IMR-90 (cell line): Measurements from ENCODE around the gene BTG2. TPM values are rescaled to one million over a fixed set of nuclear protein-coding genes. Genes with fewer than 3 reads are reported as not detected.

ENCODE experiments used
- microRNA-seq, 2 experiments: library from miRNA; stranded (forward) in 1 of 2; unstranded in 1 of 2; fragments of 10-50 nt in 1 of 2; fragments of <30 nt in 1 of 2; gene quantifications in 1 of 2; microRNA quantifications in 1 of 2; one replicate each; pipeline versions ENCODE3 to v1.1.0; 2013 to 2020; ENCODE audit not compliant: insufficient read depth in 1 of 2, insufficient read length in 1 of 2, unreplicated experiment in 1 of 2
- polyA plus RNA-seq, 3 experiments: library from polyadenylated mRNA; depleted of rRNA; stranded (reverse); fragments of >200 nt; gene quantifications; 2 replicates each; pipeline ENCODE4 v1.2.3, GENCODE V29; 2012; ENCODE audit warnings: low replicate concordance in 1 of 3
- small RNA-seq, 5 experiments: library from RNA; depleted of rRNA; stranded (forward); fragments of <200 nt; gene quantifications; one replicate each; pipeline ENCODE3, GENCODE V24; 2012
- total RNA-seq: library from RNA; depleted of rRNA; stranded (reverse); fragments of >200 nt; gene quantifications from 2 replicates; pipeline ENCODE4 v1.2.3, GENCODE V29; 2012; rRNA removed

BTG2 gene
- total and polyA plus RNA-seq, 2 of the 4 experiments (the other 2 are of a cell fraction): 8.4 to 18.8 TPM

Small RNA genes within 50 kb of the gene (microRNA-seq; reads per million reads assigned to microRNA genes)
- gene AL359837.1 (ENCODE audit: insufficient read depth, insufficient read length) (not detected), gene RNU6-487P (ENCODE audit: insufficient read depth, insufficient read length) (not detected)

Small RNA genes within 50 kb of the gene (small RNA-seq; reads per million reads assigned to genes)
- gene AL359837.1: 0 reads per million in 5 experiments
- gene RNU6-487P: 0.07 to 50.6 (median 2.8) reads per million in 5 experiments

Other genes starting within 250 kb of the BTG2 start
- gene MYOG, start 219.5 kb upstream of the BTG2 start, total RNA-seq: not detected in 2 replicates
- not detected in 2 replicates for gene MYOG, start 219.5 kb upstream of the BTG2 start, polyA plus RNA-seq (2012; rRNA removed)
- gene ADORA1, start 177.8 kb upstream of the BTG2 start, total RNA-seq: under 0.01 and 0.36 TPM in 2 replicates
- 0.56 and 0.66 TPM in 2 replicates for gene ADORA1, start 177.8 kb upstream of the BTG2 start, polyA plus RNA-seq (2012; rRNA removed)
- gene MYBPH, start 129.7 kb upstream of the BTG2 start, total RNA-seq: not detected in 2 replicates
- gene MYBPH, start 129.7 kb upstream of the BTG2 start, polyA plus RNA-seq (2012; rRNA removed): not detected in 2 replicates
- 0.28 TPM in 1 of 2 replicates, not detected in the other for gene CHI3L1, start 118.8 kb upstream of the BTG2 start, total RNA-seq
- 0.17 TPM in 1 of 2 replicates, not detected in the other for gene CHI3L1, start 118.8 kb upstream of the BTG2 start, polyA plus RNA-seq (2012; rRNA removed)
- gene CHIT1, start 75.8 kb upstream of the BTG2 start, total RNA-seq: not detected in 2 replicates
- gene CHIT1, start 75.8 kb upstream of the BTG2 start, polyA plus RNA-seq (2012; rRNA removed): not detected in 2 replicates
- 0.18 and 0.28 TPM in 2 replicates for gene FMOD, start 45.6 kb downstream of the BTG2 start, total RNA-seq
- gene FMOD, start 45.6 kb downstream of the BTG2 start, polyA plus RNA-seq (2012; rRNA removed): 2.4 and 2.7 TPM in 2 replicates
- under 0.01 TPM in 1 of 2 replicates, not detected in the other for gene PRELP, start 170.3 kb downstream of the BTG2 start, total RNA-seq
- gene PRELP, start 170.3 kb downstream of the BTG2 start, polyA plus RNA-seq (2012; rRNA removed): 0.47 and 0.56 TPM in 2 replicates
- gene OPTC, start 188.6 kb downstream of the BTG2 start, total RNA-seq: not detected in 2 replicates
- not detected in 2 replicates for gene OPTC, start 188.6 kb downstream of the BTG2 start, polyA plus RNA-seq (2012; rRNA removed)